GM19438 (cell line): ENCODE results near the gene TBC1D10B.

Experiments
- ATAC-seq: cut with Tn5 transposase; IDR thresholded peaks from one replicate; pipeline ENCODE4 v1.9.1; 2021; ENCODE audit warnings: low read depth; ENCODE audit not compliant: unreplicated experiment

The TBC1D10B gene, protein sequence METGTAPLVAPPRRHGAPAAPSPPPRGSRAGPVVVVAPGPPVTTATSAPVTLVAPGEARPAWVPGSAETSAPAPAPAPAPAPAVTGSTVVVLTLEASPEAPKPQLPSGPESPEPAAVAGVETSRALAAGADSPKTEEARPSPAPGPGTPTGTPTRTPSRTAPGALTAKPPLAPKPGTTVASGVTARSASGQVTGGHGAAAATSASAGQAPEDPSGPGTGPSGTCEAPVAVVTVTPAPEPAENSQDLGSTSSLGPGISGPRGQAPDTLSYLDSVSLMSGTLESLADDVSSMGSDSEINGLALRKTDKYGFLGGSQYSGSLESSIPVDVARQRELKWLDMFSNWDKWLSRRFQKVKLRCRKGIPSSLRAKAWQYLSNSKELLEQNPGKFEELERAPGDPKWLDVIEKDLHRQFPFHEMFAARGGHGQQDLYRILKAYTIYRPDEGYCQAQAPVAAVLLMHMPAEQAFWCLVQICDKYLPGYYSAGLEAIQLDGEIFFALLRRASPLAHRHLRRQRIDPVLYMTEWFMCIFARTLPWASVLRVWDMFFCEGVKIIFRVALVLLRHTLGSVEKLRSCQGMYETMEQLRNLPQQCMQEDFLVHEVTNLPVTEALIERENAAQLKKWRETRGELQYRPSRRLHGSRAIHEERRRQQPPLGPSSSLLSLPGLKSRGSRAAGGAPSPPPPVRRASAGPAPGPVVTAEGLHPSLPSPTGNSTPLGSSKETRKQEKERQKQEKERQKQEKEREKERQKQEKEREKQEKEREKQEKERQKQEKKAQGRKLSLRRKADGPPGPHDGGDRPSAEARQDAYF

DNA sequence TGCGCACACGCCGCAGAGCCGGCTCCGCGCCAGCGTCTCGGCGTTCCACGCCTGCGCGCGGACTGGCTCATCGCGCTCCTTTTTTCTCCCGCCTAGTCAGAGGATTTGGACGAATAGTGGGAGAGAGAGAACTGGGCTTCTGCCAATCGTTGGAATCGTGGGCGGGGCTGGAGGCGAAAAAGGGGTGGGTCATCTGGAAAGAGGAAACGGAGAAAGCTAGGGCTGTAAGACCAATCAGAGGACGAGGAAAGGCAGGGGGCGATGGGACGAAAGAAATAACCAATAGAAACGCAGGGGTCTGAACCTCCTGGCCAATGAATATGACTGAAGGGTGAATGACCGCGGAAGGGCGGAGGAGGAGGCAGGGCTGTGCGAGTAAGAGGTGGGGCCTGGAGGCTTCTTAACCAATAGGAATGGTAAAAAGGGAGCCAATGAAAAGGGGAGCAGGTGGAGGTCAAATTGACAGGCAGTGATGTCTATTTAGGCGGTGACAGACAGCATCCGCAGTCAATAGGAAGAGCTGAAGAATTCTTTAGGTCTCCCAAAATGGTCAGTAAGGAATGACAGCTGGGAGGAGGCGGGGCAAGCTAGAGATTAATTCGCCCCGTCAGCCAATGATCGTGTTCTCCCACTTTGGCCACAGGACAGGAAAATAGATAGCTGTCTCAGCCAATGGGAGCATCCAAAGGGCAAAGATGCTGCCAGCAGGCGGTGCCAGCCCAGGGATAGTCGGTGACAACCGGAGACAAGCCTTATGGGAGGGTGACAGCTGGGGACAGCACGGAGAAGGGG, at the start of gene TBC1D10B:
Gene TBC1D10B, minus strand, starts transcription at position 39 of the 792 bp plus-strand sequence. CDS start 311 bp downstream, outside the sequence.
- ATAC-seq = peak; percentile 69

DNA sequence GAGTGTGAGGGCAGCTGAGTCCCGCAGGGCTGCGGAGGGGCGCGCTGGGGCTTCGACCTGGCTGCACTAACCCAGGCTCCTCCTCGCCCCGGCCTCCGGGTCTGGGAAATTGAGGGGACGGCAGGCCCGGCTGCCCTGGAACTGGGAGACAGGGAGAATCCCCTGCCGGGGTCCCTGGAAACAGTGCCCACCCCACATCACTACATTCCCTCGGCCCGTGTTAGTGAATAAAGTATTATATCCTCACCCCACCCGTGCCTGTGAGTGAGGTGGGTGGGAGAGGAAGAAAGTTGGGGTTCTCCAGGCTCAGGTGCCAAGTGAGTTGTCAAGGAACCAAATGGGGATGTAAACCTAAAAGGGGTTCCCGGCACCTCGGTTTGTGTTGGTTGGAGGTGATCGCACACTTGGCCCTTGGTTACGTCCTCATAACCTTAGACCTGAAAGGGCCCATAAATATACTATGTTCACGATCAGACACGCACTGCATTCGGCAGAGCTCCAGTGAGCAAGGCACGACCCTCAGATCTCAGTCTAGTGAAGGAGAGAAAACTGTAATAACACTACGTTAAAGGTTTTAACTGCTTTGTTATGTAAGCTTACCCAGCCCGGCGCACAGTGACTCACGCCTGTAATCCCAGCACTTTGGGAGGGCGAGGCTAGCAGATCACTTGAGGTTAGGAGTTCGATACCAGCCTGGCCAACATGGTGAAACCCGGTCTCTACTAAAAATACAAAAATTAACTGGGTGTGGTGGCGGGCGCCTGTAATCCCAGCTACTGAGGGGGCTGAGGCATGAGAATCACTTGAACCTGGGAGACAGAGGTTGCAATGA, 48.3 kb upstream of the TBC1D10B start:
- no peak for ATAC-seq

DNA sequence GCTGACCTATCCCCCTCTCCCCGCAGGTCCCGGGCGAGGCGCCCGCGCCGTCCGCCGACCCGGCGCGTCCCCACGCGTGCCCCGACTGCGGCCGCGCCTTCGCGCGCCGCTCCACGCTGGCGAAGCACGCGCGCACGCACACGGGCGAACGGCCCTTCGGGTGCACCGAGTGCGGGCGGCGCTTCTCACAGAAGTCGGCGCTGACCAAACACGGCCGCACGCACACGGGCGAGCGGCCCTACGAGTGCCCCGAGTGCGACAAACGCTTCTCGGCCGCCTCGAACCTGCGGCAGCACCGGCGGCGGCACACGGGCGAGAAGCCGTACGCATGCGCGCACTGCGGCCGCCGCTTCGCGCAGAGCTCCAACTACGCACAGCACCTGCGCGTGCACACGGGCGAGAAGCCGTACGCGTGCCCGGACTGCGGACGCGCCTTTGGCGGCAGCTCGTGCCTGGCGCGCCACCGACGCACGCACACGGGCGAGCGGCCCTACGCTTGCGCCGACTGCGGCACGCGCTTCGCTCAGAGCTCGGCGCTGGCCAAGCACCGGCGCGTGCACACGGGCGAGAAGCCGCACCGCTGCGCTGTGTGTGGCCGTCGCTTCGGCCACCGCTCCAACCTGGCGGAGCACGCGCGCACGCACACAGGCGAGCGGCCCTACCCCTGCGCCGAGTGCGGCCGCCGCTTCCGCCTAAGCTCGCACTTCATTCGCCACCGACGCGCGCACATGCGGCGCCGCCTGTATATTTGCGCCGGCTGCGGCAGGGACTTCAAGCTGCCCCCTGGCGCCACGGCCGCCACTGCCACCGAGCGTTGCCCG, 47.4 kb upstream of the TBC1D10B start:
- peak; percentile 77 for ATAC-seq

DNA sequence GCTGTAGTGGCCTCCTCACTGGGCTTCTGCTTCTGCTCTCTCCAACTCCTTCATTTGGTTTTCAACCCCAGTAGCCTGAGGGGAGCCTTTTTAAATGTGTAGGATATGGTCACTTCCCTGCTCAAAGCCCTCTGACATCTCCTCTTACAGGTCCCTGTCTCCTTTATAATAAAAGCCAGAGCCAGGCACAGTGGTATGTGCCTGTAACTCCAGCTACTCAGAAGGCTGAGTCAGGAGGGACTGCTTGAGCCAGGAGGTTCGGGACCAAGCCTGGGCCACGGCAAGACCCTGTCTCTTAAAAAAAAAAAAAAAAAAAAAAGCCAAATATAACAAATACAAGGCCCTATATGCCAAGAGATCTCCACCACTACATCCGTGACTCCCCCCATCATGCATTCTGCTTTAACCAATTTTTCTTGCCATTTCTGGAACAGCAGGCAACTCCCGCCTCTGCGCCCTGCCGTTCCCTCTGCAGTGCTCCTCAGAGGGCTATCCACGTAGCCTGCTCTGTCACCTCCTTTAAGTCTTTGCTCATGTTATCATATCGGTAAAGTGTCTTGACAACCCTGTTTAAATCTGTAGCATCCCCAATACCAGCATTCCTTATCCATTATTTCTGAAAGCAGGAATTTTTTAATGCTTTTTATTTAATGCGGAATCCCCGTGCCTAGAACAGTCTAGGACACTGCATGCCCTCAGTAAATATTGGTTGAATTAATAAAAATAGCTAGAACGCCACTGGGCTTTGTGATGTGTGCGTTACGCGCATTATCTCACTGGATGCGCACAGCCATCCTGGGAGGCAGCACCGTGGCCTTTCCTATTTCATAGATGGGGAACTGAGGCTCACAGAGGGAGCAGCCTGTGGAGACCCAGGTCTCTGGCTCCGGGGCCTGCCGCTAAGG, 46.6 kb upstream of the TBC1D10B start:
- no peak for ATAC-seq

DNA sequence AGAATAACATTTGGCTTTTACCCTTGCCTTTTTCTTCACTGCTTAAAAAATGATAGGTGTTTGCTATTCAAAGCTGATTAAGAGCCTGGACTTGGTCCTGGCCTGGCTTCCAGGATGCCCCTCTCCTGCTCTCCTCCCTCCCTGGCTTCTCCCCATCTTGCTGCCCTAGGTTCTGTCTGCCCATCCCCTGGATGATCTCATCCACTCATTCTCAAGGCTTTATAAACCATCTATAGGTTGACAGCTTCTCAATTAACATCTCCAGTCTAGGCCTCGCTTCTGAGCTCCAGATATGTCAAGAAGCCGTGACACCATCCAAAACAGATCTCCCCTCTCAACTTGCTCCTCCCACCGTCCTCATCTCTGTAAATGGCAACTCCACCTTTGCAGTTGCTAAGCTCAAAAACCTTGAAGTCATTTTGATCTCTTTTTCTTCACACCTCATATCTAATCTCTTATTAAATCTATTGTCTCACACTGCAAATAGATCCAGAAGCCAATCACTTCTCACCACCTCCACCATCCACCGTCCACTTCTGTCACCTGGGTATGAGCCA, 45.8 kb upstream of the TBC1D10B start:
- ATAC-seq = no peak

DNA sequence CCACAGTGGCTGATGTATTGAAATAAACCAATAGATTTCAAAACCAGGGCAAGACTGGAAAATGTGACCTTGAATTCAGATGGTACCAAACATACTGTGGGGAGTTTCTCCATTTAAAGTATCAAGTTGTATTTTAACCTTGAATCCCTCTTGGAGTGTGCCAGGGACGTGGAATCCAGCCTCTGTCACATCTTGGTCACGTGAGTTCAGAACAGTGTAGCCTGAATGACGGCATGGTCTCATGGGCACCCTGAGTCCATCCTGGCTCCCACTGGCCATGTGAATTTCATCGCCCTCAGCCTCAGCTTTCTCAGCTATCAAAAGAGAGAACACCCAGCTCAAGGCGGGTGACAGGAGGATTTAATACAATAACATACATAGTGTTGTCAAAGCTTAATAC, 43.9 kb upstream of the TBC1D10B start:
- no peak for ATAC-seq

DNA sequence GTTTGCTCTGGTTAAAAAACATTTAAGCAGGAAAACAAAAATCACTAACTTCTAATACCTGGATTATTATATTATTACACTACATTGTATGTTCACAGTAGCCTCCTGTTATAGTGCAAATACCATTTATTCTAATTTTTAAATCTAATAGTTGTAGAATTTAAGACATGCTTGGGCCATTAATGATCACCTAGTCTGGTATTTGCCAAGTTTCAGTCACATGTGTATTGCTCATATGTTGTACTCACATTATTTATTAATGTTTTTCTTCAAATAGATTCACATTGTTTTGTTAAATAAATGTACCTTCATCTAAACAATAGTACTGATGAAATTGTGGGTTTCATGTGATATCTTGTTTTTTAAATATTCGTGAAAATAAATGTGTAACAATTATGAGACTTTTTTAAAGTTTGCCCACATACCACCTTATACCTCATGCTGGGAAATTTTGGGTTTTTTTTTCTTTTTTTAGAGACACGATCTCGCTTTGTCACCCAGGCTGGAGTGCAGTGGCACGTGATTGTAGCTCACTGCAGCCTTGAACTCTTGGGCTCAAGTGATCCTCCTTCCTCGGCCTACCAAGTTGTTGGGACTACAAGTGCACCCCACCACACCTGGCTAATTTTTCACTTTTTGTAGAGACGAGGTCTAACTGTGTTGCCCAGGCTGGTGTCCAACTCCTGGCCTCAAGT, 43.0 kb upstream of the TBC1D10B start:
- no peak for ATAC-seq

DNA sequence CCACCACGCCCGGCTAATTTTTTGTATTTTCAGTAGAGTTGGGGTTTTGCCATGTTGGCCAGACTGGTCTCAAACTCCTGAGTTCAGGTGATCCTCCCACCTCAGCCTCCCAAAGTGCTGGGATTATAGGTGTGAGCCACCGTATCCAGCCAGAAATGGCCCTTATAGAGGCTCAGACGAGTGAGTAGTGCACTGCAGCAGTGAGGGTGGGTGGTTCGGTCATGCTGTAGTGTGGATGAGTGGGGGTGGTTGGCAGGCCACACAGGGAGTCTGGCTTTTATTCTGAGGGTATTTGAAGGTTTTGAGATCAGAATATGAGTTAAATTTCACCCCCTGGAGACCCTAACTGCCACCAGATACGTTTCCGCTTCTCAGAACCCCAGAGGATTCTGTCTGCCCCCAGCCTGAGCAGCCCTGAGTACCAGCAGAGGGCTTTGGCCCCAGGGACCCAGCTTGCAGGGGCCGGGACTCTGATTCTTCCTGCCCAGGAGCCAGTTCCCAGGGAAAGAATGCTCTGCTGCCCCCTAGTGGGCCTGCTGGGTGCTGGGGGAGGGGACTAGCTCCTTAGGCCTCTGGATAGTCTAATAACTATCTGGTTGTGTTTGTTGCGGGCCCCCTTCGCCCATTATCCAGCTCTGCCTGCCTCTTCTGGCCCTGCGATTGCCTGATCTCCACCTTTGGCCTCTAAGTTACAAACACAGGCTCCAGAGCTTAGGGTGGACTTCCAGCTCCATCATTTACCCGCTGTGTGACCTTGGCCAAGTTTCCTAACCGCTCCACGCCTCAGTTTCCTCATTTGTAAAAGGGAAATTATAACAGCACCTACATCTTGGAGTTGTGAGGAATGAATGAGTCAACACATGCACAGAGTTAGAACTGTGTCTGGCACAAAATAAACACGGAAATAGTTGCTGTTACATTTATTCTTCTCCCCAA, 39.1 kb upstream of the TBC1D10B start:
- ATAC-seq = no peak

DNA sequence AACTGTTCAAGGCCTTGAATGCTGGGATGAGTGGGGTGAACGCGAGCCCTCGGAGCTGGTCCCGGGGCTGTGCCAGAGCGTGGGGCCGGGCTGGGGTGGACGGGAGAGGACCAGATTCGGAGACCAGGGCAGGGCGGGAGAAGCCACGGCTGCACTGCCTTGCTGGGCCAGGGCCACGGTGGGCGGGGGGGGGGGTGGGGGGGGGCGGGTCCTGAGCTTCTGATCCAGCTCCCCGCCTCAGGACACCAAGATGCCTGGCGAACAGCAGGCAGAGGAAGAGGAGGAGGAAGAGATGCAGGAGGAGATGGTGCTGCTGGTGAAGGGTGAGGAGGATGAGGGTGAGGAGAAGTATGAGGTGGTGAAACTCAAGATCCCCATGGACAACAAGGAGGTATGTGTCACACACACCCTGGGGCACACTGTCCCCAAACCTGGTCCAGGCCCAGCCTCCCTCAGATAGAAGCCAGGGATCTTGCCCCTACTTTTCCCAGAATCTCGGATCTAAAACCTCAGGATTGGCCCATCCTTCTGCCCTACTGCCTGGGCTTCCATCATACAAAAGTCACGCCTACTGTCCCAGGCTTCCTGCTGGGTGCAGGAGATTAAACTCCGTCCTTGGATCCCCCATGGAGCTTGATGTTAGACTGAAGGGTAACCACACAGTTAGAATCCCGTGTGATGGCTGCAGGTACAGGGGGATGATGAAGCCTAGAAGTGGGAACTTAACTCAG, 37.7 kb upstream of the TBC1D10B start:
- peak; percentile 6 for ATAC-seq

DNA sequence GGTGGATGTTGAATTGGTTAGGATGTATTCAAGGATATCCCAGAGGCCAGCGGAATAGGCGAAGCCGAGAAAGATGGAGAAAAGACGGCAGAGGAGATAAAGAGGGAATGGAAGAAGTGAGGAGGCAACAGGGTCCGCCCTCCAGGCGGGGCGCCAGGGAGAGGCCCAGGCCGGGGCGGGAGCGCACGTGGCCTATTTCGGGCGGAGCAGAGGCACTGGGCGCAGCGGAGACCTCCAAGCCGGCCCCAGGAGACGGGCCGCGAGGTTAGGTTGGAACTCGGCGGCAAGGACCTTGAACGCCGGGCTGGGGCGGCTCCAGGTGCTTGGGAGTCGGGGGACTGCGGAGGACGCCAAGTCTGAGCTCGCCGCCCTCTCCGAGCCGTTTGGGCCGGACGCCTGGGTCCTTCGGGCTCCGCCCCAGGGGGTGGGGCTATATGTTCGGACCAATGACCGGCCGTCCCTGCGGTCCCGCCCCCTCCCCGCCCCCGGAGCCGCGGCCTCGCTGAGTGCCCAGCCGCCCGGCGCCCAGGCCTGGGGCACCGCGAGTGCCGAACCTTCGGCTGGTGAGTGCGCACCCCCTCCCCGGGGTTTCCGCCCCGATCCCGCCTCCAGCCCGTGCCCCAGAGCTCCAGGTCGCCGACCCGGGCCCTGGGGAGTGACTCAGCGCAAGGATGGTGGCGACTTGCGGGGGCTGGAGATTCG, 37.0 kb upstream of the TBC1D10B start, which contains the start of gene ZNF771:
Gene ZNF771, plus strand, starts transcription at position 505 of the 702 bp plus-strand sequence. CDS start 448 bp downstream, outside the sequence.
- ATAC-seq = peak; percentile 74

DNA sequence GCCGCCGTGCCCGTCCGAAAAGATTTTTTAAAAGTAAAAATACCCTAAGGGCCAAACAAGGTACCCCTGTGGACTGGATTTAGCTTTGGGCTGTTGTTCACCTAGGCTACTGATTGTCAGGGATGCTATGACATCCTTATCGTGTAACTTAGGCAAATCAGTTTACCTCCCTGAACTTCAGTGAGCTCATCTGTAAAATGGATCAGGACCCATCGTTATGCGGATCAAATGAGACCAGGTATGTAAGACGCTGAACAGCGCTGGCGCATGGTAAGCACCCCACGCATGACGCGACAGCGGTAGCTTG, 36.5 kb upstream of the TBC1D10B start:
- no peak for ATAC-seq

DNA sequence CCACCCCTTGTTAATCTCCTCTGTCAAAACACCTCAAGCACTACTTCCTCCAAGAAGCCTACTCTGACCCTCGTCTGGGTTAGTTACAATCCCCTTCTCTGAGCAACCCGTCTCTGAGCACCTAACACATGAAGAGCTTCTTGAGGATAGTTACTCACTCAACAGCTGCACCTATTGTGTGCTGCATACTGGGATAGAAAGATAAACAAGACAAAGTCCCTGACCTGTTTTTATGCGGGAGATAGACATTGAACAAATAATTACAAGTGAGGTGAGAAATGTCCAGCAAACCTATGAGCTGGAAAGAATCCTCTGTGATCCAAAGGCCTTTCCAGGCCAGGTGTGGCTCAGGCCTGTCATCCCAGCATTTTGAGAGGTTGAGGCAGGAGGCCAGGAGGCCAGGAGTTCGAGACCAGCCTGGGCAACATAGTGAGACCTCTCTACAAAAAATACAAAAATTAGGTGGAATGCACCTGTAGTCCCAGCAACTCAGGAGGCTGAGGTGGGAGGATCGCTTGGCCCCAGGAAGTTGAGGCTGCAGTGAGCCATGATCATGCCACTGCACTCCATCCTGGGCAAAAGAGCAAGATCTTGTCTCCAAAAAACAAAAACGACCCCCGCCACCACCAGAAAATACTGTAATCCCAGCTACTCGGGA, 31.6 kb upstream of the TBC1D10B start:
- no peak for ATAC-seq

DNA sequence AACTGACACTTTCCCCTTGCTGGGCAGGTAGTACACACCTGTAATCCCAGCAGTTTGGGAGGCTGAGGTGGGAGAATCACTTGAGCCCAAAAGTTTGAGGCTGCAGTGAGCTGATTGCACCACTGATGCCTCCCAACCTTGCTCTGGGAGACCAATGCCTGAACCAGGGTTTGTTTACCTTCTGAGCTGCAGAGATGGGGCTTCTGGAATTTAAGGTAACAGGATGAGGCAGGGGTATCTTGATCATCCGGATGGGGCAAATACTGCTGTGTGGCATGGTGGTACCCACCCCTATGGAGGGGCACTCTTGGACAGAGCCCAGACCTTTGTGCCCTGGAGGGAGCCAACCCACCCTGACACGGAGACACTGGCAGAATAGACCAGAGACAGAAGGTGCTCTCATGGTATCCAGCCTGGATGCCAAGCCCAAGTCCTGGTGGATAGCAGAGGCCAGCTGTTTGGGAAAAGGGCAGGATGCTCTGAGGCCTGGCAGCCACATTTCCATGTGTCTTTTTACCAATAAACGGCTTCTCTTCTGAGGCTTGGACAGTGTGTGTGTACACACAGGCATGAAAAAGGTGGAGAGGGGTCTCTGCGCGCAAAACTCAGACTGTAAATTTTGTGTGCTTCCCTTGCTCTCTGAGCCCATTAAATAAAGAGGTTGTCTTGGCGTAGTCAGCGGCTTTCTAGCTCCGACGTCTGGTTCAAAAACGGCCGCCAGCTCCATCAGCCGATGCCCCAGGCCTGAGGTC, 29.3 kb upstream of the TBC1D10B start:
- no peak for ATAC-seq
